ENCODE measurements around the gene PEAK1.
"Not testable (repeated sequence)": the region's sequence is repeated elsewhere in the genome, so short reads cannot be mapped to it uniquely, and the experiment has no call there.

Gene PEAK1

GRCh38 chr15:77276096-77276495 lies 143.8 kb downstream of the PEAK1 start:
- no peak overlapping the region for H3K27ac ChIP-seq
- TF ChIP-seq CTCF (conservative IDR thresholded peaks at IDR 0.05) (no peak), ZFX (IDR thresholded peaks at IDR 0.05) (no peak)

- not testable (repeated sequence) for H3K27ac ChIP-seq
Observed at GRCh38 chr15:77273136-77273535, 146.8 kb downstream of the PEAK1 start.

- H3K27ac ChIP-seq = no peak overlapping the region
- TF ChIP-seq ZFX (IDR thresholded peaks at IDR 0.05) (no peak), CTCF (conservative IDR thresholded peaks at IDR 0.05) (no peak)
Observed at GRCh38 chr15:77266708-77267386, 153.1 kb downstream of the PEAK1 start.

DNA sequence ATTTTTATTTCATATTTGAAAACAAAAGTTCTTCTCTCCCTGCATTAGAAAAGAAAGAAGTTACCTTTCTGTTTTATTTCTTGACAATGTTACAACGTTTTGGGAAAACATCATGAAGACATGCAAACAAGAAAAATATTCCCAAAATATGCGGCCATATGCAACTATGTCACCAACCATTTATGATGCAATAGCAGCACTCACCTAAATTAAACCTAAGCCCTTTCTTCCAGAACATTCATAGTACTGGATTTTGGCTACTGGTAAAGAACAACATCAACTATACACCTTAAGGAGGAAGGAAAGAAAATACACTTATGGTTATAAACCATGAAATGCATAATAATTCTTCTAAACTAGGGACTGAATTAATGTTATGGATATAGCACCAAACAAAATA lies 164.5 kb downstream of the PEAK1 start:
- no peak for TF ChIP-seq ZFX (IDR thresholded peaks at IDR 0.05)
- no peak for TF ChIP-seq CTCF (conservative IDR thresholded peaks at IDR 0.05)
- H3K27ac ChIP-seq = no peak overlapping the region

DNA sequence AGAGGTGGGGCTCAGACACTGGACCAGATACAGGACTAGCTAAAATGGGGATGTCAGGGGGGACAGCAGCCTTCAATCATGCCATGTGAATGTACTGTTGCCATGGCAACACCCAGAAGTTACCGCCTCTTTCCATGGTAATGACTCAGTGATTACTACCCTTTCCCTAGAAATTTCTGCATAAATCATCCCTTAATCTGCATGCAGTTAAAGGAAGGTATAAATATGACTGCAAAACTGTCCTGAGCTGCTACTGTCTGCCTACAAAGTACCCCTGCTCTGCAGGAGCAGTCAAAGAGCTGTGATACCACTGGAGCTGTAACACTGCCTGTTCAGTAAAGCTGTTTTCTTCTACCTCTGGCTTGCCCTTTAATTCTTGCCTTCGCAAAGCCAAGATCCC lies 168.2 kb downstream of the PEAK1 start:
- TF ChIP-seq CTCF (conservative IDR thresholded peaks at IDR 0.05) (no peak), ZFX (IDR thresholded peaks at IDR 0.05) (no peak)
- H3K27ac ChIP-seq = no peak overlapping the region

DNA sequence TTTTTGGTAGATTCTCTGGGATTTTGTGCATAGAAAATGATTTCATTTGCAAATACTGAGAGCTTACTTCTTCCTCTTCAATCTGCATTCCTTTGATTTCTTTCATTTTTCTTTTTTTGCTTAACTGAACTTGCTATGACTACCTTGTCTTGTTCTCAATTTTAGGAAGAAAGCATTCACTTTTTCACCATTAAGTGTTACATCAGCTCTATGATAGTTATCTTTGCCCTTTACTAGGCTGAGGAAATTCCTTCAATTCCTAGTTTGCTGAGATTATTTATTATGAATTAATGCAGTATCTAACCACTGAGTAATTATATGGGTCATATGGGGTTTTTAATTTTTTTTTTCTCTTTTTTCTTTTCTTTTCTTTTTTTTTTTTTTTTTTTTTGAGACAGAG lies 172.8 kb downstream of the PEAK1 start:
- TF ChIP-seq ZFX (IDR thresholded peaks at IDR 0.05) (no peak), CTCF (conservative IDR thresholded peaks at IDR 0.05) (no peak)

DNA sequence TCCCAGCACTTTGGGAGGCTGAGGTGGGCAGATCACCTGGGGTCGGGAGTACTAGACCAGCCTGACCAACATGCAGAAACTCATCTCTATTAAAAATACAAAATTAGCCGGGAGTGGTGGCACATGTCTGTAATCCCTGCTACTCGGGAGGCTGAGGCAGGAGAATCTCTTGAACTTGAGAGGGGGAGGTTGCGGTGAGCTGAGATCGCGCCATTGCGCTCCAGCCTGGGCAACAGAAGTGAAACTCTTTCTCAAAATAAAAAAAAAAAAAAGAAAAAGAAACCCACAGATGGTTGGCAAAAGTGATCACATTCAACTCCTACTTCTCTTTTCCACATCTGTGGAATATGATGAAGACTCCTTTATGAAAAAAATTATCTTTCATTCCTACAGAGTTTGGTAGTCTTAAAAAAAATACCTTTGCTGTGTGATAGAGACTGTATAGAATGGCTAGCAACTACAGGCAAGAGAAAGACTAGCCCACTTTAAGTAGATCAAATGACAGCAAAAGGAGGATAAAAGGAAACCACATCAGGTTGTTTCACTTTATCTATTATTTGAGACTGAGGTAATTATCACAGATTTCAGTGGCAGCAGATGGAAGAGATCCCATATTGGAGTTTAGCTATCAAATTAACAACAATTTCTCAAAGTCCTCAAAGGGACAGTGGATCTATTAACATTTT lies 176.0 kb downstream of the PEAK1 start:
- H3K27ac ChIP-seq = no peak overlapping the region
- TF ChIP-seq CTCF (conservative IDR thresholded peaks at IDR 0.05) (no peak), ZFX (IDR thresholded peaks at IDR 0.05) (no peak)

More for the DNA sequence above, 172.8 kb downstream of the PEAK1 start:
- no peak overlapping the region for H3K27ac ChIP-seq

- no peak overlapping the region for H3K27ac ChIP-seq
- no peak for TF ChIP-seq CTCF (conservative IDR thresholded peaks at IDR 0.05)
Observed at GRCh38 chr15:77243135-77243534, 176.8 kb downstream of the PEAK1 start.
